Mesothelial cell of epicardium (in vitro differentiated cells): ENCODE measurements around the gene ZSCAN30. TPM values are rescaled to one million over a fixed set of nuclear protein-coding genes. Genes with fewer than 3 reads are reported as not detected.
"Not testable (repeated sequence)": the region's sequence is repeated elsewhere in the genome, so short reads cannot be mapped to it uniquely, and the experiment has no call there.

Experiments
- DNase-seq, 2 experiments: peaks; one replicate each; pipeline ENCODE4 v3.0.0; 2021; ENCODE audit warnings: low spot score in 2 of 2; ENCODE audit not compliant: unreplicated experiment in 2 of 2
- H3K27ac Mint-ChIP-seq: 2 replicates; pipeline ENCODE4 v1.8.0; 2021; ENCODE audit warnings: mixed read lengths
- H3K27me3 Mint-ChIP-seq: 2 replicates; pipeline ENCODE4 v1.8.0; 2021; ENCODE audit warnings: low read depth, mixed read lengths
- H3K36me3 Mint-ChIP-seq: 2 replicates; pipeline ENCODE4 v1.8.0; 2021; ENCODE audit warnings: mixed read lengths
- H3K4me1 Mint-ChIP-seq: 2 replicates; pipeline ENCODE4 v1.8.0; 2021; ENCODE audit warnings: mixed read lengths
- H3K4me3 Mint-ChIP-seq: 2 replicates; pipeline ENCODE4 v1.8.0; 2021; ENCODE audit warnings: mild to moderate bottlenecking, moderate library complexity, mixed read lengths
- H3K9me3 Mint-ChIP-seq: 2 replicates; pipeline ENCODE4 v1.8.0; 2021; ENCODE audit warnings: mixed read lengths
- CTCF ChIP-seq: fragments of 200-600 bp; sonication (generic); IDR thresholded peaks from one replicate; pipeline ENCODE4 v1.5.0; 2021; ENCODE audit warnings: antibody characterized with exemption; ENCODE audit not compliant: unreplicated experiment
- total RNA-seq: library from RNA; stranded (reverse); gene quantifications from 3 replicates; pipeline ENCODE4 v1.2.1, GENCODE V29; 2021

Gene ZSCAN30
- total RNA-seq, 1 donor from 2014 or later, result 27.1 TPM

DNA sequence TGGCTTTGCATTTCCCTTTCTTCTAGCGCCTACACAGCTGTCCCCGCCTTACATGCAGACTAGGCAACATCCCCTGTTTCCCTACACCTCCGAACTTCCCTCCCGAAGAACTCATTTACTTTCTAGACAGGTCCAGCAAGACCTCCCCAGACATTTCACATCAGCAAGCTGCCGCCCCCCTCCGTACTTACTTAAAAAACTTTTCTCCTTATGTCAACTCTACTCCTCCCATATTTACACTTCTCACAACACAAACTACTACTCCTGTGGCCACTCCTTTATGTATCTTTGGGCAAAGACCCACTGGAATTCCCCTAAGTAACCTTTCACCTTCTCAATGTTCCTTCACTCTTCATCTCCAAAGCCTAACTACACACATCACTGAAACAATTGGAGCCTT, 69.6 kb downstream of the ZSCAN30 start:
- no peaks in the 10 kb centered on the region for H3K9me3 Mint-ChIP-seq
- H3K27ac Mint-ChIP-seq, result no peak overlapping the region
- peaks cover 17% of the 10 kb centered on the region for H3K27me3 Mint-ChIP-seq
- no peaks in the 10 kb centered on the region for H3K36me3 Mint-ChIP-seq
- TF ChIP-seq CTCF, result no peak
- H3K4me1 Mint-ChIP-seq, result no peaks in the 10 kb centered on the region
- no peak overlapping the region for H3K4me3 Mint-ChIP-seq
- DNase-seq, result no peak

GRCh38 chr18:35219331-35219730, 70.7 kb downstream of the ZSCAN30 start:
- not testable (repeated sequence) for H3K4me1 Mint-ChIP-seq, H3K4me3 Mint-ChIP-seq, H3K36me3 Mint-ChIP-seq, H3K9me3 Mint-ChIP-seq, DNase-seq, H3K27ac Mint-ChIP-seq
- peaks cover 17% of the 10 kb centered on the region for H3K27me3 Mint-ChIP-seq

DNA sequence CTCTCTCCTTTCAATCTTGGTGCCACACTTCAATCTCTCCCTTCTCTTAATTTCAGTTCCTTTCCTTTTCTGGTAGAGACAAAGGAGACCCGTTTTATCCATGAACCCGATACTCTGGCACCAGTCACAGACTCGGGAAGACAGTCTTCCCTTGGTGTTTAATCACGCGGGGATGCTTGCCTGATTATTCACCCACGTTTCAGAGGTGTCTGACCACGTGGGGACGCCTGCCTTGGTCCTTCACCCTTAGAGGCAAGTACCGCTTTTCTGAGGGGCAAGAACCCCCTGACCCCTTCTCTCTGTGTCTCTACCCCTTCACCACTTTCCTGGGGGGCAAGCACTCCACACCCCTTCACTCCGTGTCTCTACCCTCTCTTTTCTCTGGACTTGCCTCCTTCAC, 73.4 kb downstream of the ZSCAN30 start:
- not testable (repeated sequence) for H3K9me3 Mint-ChIP-seq, H3K27ac Mint-ChIP-seq, H3K4me3 Mint-ChIP-seq, H3K36me3 Mint-ChIP-seq, DNase-seq, H3K4me1 Mint-ChIP-seq
- peaks cover 17% of the 10 kb centered on the region for H3K27me3 Mint-ChIP-seq

GRCh38 chr18:35215026-35215425, 75.0 kb downstream of the ZSCAN30 start:
- Mint-ChIP-seq H3K4me1 (no peaks in the 10 kb centered on the region), H3K27me3 (peaks cover 17% of the 10 kb centered on the region), H3K4me3 (no peak overlapping the region), H3K36me3 (no peaks in the 10 kb centered on the region), H3K9me3 (peaks cover 4% of the 10 kb centered on the region), H3K27ac (no peak overlapping the region)
- no peak for DNase-seq
- TF ChIP-seq CTCF, result no peak

DNA sequence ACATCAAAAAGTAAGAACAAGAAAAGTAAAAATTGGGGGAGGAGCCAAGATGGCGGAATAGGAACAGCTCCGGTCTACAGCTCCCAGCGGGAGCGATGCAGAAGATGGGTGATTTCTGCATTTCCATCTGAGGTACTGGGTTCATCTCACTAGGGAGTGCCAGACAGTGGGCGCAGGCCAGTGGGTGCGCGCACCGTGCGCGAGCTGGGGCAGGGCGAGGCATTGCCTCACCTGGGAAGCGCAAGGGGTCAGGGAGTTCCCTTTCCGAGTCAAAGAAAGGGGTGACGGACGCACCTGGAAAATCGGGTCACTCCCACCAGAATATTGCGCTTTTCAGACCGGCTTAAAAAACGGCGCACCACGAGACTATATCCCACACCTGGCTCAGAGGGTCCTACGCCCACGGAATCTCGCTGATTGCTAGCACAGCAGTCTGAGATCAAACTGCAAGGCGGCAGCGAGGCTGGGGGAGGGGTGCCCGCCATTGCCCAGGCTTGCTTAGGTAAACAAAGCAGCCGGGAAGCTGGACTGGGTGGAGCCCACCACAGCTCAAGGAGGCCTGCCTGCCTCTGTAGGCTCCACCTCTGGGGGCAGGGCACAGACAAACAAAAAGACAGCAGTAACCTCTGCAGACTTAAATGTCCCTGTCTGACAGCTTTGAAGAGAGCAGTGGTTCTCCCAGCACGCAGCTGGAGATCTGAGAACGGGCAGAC, 84.1 kb downstream of the ZSCAN30 start:
- not testable (repeated sequence) for H3K27me3 Mint-ChIP-seq, H3K27ac Mint-ChIP-seq, H3K4me1 Mint-ChIP-seq, DNase-seq, H3K4me3 Mint-ChIP-seq
- Mint-ChIP-seq H3K9me3 (peaks cover 12% of the 10 kb centered on the region), H3K36me3 (peaks cover 10% of the 10 kb centered on the region)

- peaks cover 10% of the 10 kb centered on the region for H3K36me3 Mint-ChIP-seq
Measured at GRCh38 chr18:35205199-35205712, 84.8 kb downstream of the ZSCAN30 start.

More at GRCh38 chr18:35205199-35205712, 84.8 kb downstream of the ZSCAN30 start:
- Mint-ChIP-seq H3K9me3 (peaks cover 12% of the 10 kb centered on the region), H3K27ac (no peak overlapping the region), H3K27me3 (no peaks in the 10 kb centered on the region), H3K4me1 (peaks cover 4% of the 10 kb centered on the region), H3K4me3 (no peak overlapping the region)
- TF ChIP-seq CTCF, result no peak
- no peak for DNase-seq
